Stimulated activated CD8-positive, alpha-beta memory T cell treated with anti-CD3 and anti-CD28 coated beads, Interleukin-12 subunit alpha, Interleukin-12 subunit beta, amount 100 ng/mL, for 1 hour (primary cell): Measurements from ENCODE around the gene ZNRD2.
"Not testable (repeated sequence)": the region's sequence is repeated elsewhere in the genome, so short reads cannot be mapped to it uniquely, and the experiment has no call there.

Experiments
- DNase-seq: peaks from one replicate; pipeline ENCODE4 v3.0.0-alpha.2; 2020; ENCODE audit warnings: low read depth

Gene ZNRD2, protein sequence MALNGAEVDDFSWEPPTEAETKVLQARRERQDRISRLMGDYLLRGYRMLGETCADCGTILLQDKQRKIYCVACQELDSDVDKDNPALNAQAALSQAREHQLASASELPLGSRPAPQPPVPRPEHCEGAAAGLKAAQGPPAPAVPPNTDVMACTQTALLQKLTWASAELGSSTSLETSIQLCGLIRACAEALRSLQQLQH

GRCh38 chr11:65569973-65570918 lies at the start of gene ZNRD2:
Gene ZNRD2 (plus strand): TSS chr11:65570477. CDS start chr11:65570492, 15 bp downstream.
- DNase-seq = peak; percentile 96

DNA sequence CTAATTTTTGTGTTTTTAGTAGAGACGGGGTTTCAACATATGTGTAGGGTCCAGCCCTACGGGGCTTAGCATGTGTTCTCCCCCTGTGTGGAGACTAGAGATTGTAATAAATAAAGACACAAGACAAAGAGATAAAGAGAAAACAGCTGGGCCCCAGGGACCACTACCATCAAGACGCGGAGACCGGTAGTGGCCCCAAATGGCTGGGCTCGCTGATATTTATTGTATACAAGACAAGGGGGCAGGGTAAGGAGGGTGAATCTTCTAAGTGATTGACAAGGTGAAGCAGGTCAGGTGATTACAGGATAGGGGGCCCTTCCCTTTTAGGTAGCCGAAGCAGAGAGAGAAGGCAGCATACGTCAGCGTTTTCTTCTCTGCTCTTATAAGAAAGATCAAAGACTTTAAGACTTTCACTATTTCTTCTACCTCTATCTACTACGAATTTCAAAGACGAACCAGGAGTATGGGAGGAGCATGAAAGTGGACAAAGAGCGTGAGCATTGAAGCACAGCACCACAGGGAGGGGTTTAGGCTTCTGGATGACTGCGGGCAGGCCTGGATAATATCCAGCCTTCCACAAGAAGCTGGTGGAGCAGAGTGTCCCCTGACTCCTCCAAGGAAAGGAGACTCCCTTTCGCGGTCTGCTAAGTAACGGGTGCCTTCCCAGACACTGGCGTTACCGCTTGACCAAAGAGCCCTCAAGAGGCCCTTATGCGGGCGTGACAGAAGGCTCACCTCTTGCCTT lies 48.3 kb upstream of the ZNRD2 start:
- not testable (repeated sequence) for DNase-seq

DNA sequence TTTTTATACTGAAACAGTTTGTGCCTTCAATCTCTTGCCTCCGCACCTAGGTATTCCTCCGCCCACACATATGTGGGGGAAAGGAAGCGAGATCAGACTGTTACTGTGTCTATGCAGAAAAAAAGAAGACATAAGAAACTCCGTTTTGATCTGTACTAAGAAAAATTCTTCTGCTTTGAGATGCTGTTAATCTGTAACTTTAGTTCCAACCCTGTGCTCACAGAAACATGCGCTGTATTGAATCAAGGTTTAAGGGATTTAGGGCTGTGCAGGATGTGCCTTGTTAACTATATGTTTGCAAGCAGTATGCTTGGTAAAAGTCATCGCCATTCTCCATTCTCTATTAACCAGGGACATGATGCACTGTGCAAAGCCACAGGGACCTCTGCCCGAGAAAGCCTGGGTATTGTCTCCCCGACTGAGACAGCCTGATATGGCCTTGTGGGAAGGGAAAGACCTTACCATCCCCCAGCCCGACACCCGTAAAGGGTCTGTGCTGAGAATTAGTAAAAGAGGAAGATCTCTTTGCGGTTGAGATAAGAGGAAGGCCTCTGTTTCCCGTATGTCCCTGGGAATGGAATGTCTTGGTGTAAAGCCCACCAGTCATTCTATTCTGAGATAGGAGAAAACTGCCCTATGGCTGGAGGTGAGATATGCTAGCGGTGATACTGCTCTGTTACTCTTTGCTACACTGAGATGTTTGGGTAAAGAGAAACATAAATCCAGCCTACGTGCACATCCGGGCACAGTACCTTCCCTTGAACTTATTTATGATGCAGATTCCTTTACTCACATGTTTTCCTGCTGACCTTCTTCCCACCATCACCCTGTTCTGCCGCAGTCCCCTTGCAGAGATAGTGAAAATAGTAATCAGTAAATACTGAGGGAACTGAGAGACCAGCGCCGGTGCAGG lies 47.3 kb upstream of the ZNRD2 start:
- not testable (repeated sequence) for DNase-seq

DNA sequence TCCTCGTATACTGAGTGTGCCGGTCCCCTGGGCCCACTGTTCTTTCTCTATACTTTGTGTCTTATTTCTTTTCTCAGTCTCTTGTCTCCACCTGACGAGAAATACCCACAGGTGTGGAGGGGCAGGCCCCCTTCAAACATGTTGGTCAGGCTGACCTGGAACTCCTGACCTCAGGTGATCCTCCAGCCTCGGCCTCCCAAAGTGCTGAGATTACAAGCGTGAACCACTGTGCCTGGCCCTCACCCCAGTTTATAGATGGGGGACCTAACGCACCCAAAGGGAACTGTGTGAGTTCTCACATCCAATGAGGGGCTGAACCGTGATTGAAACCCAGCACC lies 46.7 kb upstream of the ZNRD2 start:
- DNase-seq = not testable (repeated sequence)

DNA sequence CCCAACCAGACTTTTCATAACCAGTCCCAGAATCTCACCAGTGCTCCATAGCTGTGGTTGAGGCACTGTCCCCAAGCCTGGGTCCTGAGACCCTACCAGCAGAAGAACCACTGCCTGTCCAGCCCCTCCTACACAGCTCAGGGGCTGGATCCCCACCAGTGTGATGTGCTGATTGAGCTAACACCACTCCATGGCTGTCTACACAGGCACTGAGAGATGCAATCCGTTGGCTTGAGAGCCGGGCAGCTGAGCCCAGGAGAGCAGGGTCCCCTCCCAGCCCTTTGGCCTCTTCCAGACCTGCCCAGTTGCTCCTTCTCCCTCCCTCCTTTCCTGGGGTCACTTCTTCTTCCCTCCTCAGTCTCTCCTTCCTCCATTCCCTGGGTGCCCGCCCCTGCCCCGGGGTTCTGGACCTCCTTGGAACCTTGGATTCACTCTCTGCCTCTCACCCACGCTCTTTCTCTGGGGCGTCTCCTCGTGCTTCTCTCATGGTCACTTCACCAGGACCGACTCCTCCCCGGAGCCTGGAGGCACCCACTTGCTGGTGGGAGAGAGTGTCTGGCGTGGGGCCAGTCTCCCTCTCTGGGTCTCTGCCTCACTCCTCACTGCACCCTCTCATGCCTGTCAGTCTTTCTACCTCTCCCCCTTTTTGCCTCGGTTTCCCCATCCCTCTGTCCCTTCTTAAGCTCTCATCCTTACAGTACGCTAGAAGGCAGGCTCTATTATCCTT lies 46.1 kb upstream of the ZNRD2 start:
- no peak for DNase-seq

DNA sequence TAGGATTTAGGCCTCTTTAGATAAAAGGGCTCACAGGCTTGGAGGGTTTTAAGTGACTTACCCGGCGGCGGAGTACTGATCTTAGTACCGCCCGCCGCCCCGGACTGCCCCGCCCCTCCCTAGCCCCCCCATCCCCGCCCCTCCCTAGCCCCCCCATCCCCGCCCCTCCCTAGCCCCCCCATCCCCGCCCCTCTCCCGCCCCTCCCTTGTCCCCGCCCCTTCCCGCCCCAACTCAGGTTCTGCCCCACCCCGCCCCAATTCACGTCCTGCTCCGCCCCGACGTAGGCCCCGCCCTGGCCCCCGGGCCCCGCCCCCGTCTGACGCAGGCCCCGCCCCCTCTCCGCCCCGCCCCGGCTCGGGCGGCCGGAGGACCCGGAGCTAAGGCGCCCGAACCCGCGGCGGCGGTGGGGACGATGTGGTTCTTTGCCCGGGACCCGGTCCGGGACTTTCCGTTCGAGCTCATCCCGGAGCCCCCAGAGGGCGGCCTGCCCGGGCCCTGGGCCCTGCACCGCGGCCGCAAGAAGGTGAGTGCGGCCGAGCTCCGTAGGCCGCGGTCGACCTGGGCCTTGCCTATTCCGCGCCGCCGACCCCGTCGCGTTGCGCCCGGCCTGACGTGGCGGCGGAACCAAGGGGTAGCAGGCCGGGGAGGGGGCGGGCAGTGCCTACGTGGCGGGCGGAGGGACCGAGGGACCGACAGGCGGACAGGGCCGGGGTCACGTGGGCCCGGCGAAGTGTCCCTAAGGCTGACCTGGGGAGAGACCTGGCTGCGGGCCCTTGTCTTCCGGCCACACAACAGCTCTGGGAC lies 45.3 kb upstream of the ZNRD2 start, which contains the start of gene SCYL1:
Gene SCYL1 (plus strand): TSS at position 343 of the 805 bp plus-strand sequence. CDS start 71 bp downstream, at position 414.
- DNase-seq = peak; percentile 71

DNA sequence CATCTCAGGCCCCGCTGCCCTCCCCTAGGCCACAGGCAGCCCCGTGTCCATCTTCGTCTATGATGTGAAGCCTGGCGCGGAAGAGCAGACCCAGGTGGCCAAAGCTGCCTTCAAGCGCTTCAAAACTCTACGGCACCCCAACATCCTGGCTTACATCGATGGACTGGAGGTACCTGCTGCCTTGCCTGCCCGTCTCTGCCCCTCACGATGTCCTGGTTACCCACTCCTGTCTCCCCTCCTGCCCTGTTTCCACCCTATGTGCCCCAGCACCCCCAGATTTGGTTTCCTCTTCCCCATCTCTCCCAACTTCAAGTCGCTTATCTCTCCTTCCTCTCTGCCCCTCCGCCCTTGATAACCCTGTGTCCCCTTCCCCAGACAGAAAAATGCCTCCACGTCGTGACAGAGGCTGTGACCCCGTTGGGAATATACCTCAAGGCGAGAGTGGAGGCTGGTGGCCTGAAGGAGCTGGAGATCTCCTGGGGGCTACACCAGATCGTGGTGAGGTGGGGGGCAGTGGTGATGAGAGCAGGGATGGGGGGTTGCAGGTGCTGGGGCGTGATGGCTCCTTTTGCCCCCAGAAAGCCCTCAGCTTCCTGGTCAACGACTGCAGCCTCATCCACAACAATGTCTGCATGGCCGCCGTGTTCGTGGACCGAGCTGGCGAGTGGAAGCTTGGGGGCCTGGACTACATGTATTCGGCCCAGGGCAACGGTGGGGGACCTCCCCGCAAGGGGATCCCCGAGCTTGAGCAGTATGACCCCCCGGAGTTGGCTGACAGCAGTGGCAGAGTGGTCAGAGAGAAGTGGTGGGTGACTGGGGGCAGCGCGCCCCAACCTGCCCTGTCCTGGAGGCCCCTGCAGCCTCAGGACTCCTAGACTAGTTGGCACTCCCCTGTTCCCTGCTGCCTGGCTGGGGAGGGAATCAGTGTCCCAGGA lies 44.5 kb upstream of the ZNRD2 start:
- no peak for DNase-seq

- no peak for DNase-seq
These were observed 43.5 kb upstream of the ZNRD2 start for GRCh38 chr11:65526744-65527143.

GRCh38 chr11:65528819-65529350 lies 41.4 kb upstream of the ZNRD2 start:
- no peak for DNase-seq

GRCh38 chr11:65529475-65530156 lies 40.7 kb upstream of the ZNRD2 start:
- DNase-seq = no peak

GRCh38 chr11:65530157-65530496 lies 40.1 kb upstream of the ZNRD2 start:
- DNase-seq = no peak

- DNase-seq = no peak
These were observed 37.8 kb upstream of the ZNRD2 start for GRCh38 chr11:65532388-65533064.

DNA sequence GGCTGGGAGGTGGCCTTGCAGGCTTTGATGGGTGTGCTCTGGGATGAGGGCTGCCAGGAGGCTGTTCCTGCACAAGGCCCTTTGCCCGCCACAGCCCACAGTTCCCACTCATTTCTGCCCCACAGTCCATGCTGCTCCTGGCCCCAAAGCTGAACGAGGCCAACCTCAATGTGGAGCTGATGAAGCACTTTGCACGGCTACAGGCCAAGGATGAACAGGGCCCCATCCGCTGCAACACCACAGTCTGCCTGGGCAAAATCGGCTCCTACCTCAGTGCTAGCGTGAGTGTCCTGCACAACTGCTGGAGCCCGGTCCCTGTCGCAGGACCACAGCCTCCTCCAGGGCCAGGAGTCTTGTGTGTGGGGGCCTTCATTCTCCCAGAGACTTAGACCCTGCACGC lies 35.2 kb upstream of the ZNRD2 start:
- no peak for DNase-seq

- DNase-seq = no peak
These were observed 33.6 kb upstream of the ZNRD2 start for GRCh38 chr11:65536412-65537295.

DNA sequence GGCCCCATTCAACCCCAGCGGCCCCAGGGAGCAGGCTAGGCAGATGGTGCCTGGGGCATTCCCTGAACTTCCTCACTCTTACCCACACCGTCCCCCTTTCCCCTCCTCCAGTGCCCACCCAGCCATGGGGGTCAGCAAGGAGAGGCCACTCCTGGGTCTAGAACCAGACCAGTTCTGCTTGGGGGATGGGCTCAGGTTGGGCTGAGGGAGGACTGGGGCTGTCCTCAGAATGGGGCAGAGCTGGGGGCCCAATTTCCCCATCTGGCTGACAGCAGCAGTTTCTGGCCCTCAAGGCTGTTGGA lies 33.0 kb upstream of the ZNRD2 start:
- DNase-seq = no peak

DNA sequence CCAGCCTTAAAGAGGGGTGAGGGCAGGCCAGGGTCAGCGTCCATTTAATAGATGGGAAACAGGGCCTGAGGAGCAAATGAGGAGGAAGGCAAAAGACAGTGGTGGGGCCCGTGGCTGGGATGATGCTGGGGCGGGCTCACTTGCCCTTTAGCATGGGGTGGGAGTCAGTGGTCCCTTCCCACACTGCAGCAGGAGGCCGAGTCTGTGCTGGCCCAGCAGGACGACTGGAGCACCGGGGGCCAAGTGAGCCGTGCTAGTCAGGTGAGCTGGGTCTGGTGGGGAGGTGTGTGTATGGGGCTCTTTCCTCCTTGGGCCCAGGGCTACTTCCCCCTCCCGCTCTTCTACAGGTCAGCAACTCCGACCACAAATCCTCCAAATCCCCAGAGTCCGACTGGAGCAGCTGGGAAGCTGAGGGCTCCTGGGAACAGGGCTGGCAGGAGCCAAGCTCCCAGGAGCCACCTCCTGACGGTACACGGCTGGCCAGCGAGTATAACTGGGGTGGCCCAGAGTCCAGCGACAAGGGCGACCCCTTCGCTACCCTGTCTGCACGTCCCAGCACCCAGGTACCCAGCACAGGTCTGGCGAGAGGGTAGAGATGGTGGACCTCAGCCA lies 32.6 kb upstream of the ZNRD2 start:
- DNase-seq = no peak
